Peyer's patch (tissue), 4 donors: ENCODE data around the gene RAB7A. TPM values are rescaled to one million over a fixed set of nuclear protein-coding genes. Genes with fewer than 3 reads are reported as not detected.
A peak's percentile ranks its signal among the peaks of the same experiment; 100 is the strongest.
"Not testable (repeated sequence)": the region's sequence is repeated elsewhere in the genome, so short reads cannot be mapped to it uniquely, and the experiment has no call there.

ENCODE experiments used
- DNase-seq, 3 donors: peaks; one replicate each; pipeline ENCODE4 v3.0.0-alpha.2; 2017 to 2019
- H3K27ac ChIP-seq, 4 donors: fragments of 200-600 bp; sonication (generic); one replicate each; pipeline ENCODE4 v1.5.1; 2016 to 2019
- H3K27me3 ChIP-seq, 2 donors: fragments of 200-600 bp; sonication (generic); one replicate each; pipeline ENCODE4 v1.5.1; 2019
- H3K36me3 ChIP-seq, 3 donors: fragments of 200-600 bp; sonication (generic); one replicate each; pipeline ENCODE4 v1.5.1; 2016 to 2019
- H3K4me1 ChIP-seq, 4 donors: fragments of 200-600 bp; sonication (generic); one replicate each; pipeline ENCODE4 v1.5.1; 2016 to 2019
- H3K4me3 ChIP-seq, 4 donors: fragments of 200-600 bp; sonication (generic); 1 replicate in 3 of 4; 2 replicates in 1 of 4; pipeline ENCODE4 v1.5.1; 2016 to 2019; ENCODE audit warnings: mild to moderate bottlenecking in 1 of 4
- H3K9me3 ChIP-seq, 4 donors: fragments of 200-600 bp; sonication (generic); one replicate each; pipeline ENCODE4 v1.5.1; 2016 to 2019; ENCODE audit warnings: mild to moderate bottlenecking in 1 of 4
- CTCF ChIP-seq, 6 experiments: fragments of 450-650 bp in 4 of 6; fragments of 200-600 bp in 2 of 6; sonication (generic) in 1 of 6; IDR thresholded peaks; one replicate each; pipeline ENCODE4 v1.5.1; 2017 to 2019; ENCODE audit warnings: antibody characterized with exemption in 6 of 6, mild to moderate bottlenecking in 3 of 6, moderate library complexity in 1 of 6
- POLR2A ChIP-seq, 2 donors: fragments of 450-650 bp; IDR thresholded peaks; one replicate each; pipeline ENCODE4 v1.5.1; 2017; ENCODE audit warnings: antibody characterized with exemption in 2 of 2, mild to moderate bottlenecking in 2 of 2, moderate library complexity in 2 of 2
- total RNA-seq, 4 donors: library from RNA; depleted of rRNA; stranded (reverse); fragments of >200 nt; gene quantifications; one replicate each; pipeline ENCODE4 v1.1.0, GENCODE V29; 2016

The RAB7A gene
- total RNA-seq, 4 donors from 2014 or later, result 96.6 to 116 (median 99.4) TPM

- H3K9me3 ChIP-seq, result no peaks in the 10 kb centered on the region
- H3K27ac ChIP-seq, result no peak overlapping the region
- no peak for TF ChIP-seq CTCF (IDR thresholded peaks at IDR 0.05)
- no peak for TF ChIP-seq POLR2A (IDR thresholded peaks at IDR 0.05)
- DNase-seq, result no peak
- peaks cover 0 to 12% (median 7%) of the 10 kb centered on the region in 4 donors for H3K4me1 ChIP-seq
- no peak overlapping the region for H3K4me3 ChIP-seq
- H3K36me3 ChIP-seq, result no peaks in the 10 kb centered on the region
- H3K27me3 ChIP-seq, result no peaks in the 10 kb centered on the region
Measured at GRCh38 chr3:128723477-128723876, 2.5 kb upstream of the RAB7A start.

GRCh38 chr3:128725547-128726022, 398 bp upstream of the RAB7A start:
- peak overlapping the region; percentile 86 to 99 (median 94) for H3K27ac ChIP-seq
- H3K27me3 ChIP-seq, result no peaks in the 10 kb centered on the region
- no peak for DNase-seq
- no peaks in the 10 kb centered on the region for H3K9me3 ChIP-seq
- H3K4me3 ChIP-seq, result peak overlapping the region; percentile 71 to 96 (median 93)
- TF ChIP-seq POLR2A (IDR thresholded peaks at IDR 0.05) (no peak), CTCF (IDR thresholded peaks at IDR 0.05) (peak in 1 of 6 experiments; percentile 6)
- peaks cover 0 to 32% (median 9%) of the 10 kb centered on the region in 4 donors for H3K4me1 ChIP-seq
- no peaks in the 10 kb centered on the region for H3K36me3 ChIP-seq

- H3K27ac ChIP-seq, result peak overlapping the region; percentile 86 to 99 (median 94)
- H3K4me3 ChIP-seq, result peak overlapping the region; percentile 71 to 96 (median 93)
- DNase-seq, result no peak
- H3K9me3 ChIP-seq, result no peaks in the 10 kb centered on the region
- no peaks in the 10 kb centered on the region for H3K27me3 ChIP-seq
- TF ChIP-seq CTCF (IDR thresholded peaks at IDR 0.05), result no peak
- no peak for TF ChIP-seq POLR2A (IDR thresholded peaks at IDR 0.05)
- peaks cover 0 to 47% (median 9%) of the 10 kb centered on the region in 4 donors for H3K4me1 ChIP-seq
- no peaks in the 10 kb centered on the region for H3K36me3 ChIP-seq
Measured at GRCh38 chr3:128727059-128727458, 1.1 kb downstream of the RAB7A start.

GRCh38 chr3:128727485-128727884, 1.5 kb downstream of the RAB7A start:
- TF ChIP-seq POLR2A (IDR thresholded peaks at IDR 0.05), result no peak
- TF ChIP-seq CTCF (IDR thresholded peaks at IDR 0.05), result no peak
- H3K27ac ChIP-seq, result peak overlapping the region in 3 of 4 donors; percentile 86 to 95 (median 93)
- no peaks in the 10 kb centered on the region for H3K36me3 ChIP-seq
- H3K9me3 ChIP-seq, result no peaks in the 10 kb centered on the region
- H3K4me1 ChIP-seq, result peaks cover 0 to 51% (median 9%) of the 10 kb centered on the region in 4 donors
- no peak for DNase-seq
- H3K4me3 ChIP-seq, result peak overlapping the region; percentile 71 to 96 (median 93)
- H3K27me3 ChIP-seq, result no peaks in the 10 kb centered on the region

DNA sequence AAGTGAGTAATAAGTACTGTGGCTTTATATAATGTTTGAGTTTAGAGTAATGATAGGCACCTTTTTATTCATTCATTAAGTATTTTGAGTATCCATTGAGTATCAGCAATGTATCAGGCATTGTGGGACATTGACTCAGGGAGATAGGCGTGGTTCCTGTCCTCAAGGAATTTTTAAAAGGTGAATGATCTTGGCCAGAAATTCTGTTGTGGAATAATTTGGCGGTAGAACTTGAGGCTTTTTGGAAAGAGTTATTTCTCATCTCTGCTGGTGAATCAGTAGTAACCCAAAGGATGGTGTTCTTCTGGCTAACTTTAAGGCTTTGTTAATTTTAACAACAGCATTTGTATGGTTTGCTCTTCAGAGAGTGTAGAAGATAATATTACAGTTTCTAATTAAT, 2.0 kb downstream of the RAB7A start:
- H3K27ac ChIP-seq, result no peak overlapping the region
- no peak for TF ChIP-seq POLR2A (IDR thresholded peaks at IDR 0.05)
- TF ChIP-seq CTCF (IDR thresholded peaks at IDR 0.05), result no peak

GRCh38 chr3:128728521-128728920, 2.5 kb downstream of the RAB7A start:
- H3K4me1 ChIP-seq, result peaks cover 0 to 59% (median 9%) of the 10 kb centered on the region in 4 donors
- DNase-seq, H3K4me3 ChIP-seq: not testable (repeated sequence)

More for the DNA sequence above, 2.0 kb downstream of the RAB7A start:
- no peak for DNase-seq
- peak overlapping the region in 2 of 4 donors; percentile 91 to 96 for H3K4me3 ChIP-seq
- peaks cover 0 to 56% (median 9%) of the 10 kb centered on the region in 4 donors for H3K4me1 ChIP-seq
- H3K36me3 ChIP-seq, result no peaks in the 10 kb centered on the region
- no peaks in the 10 kb centered on the region for H3K27me3 ChIP-seq
- no peaks in the 10 kb centered on the region for H3K9me3 ChIP-seq

More at GRCh38 chr3:128728521-128728920, 2.5 kb downstream of the RAB7A start:
- H3K36me3 ChIP-seq, H3K27ac ChIP-seq, H3K9me3 ChIP-seq, H3K27me3 ChIP-seq: not testable (repeated sequence)
